Keratinocyte (primary cell): ENCODE measurements around the gene SP5. TPM values are rescaled to one million over a fixed set of nuclear protein-coding genes. Genes with fewer than 3 reads are reported as not detected.

Experiments
- DNase-seq: peaks from one replicate; pipeline ENCODE4 v3.0.0-alpha.2; 2011; ENCODE audit warnings: low read depth, missing footprints, low spot score
- FAIRE-seq: peaks from 2 replicates; lab custom pipeline; 2011; peaks lifted over from hg19 to GRCh38; lab: Jason Lieb, UNC
- H2AFZ ChIP-seq: 2 replicates; pipeline ENCODE4 v1.6.0; 2012; ENCODE audit warnings: low read length, control low read depth, inconsistent platforms; ENCODE audit not compliant: control insufficient read depth
- H3K27ac ChIP-seq: 2 replicates; pipeline ENCODE4 v1.5.1; 2011; ENCODE audit warnings: low read length; ENCODE audit not compliant: control insufficient read depth, insufficient read depth
- H3K27me3 ChIP-seq: 3 replicates; pipeline ENCODE4 v1.6.0; 2011; ENCODE audit warnings: low read length; ENCODE audit not compliant: control insufficient read depth, insufficient read depth; ENCODE audit errors: extremely low read depth
- H3K36me3 ChIP-seq, 2 experiments: 2 replicates in 1 of 2; 3 replicates in 1 of 2; pipeline ENCODE4 v1.5.1; 2011; ENCODE audit warnings: low read length in 2 of 2, mild to moderate bottlenecking in 1 of 2; ENCODE audit not compliant: control insufficient read depth in 2 of 2, insufficient read depth in 2 of 2; ENCODE audit errors: extremely low read depth in 1 of 2
- H3K4me1 ChIP-seq: 3 replicates; pipeline ENCODE4 v1.5.1; 2011; ENCODE audit warnings: low read length; ENCODE audit not compliant: control insufficient read depth, insufficient read depth; ENCODE audit errors: extremely low read depth
- H3K4me2 ChIP-seq: 3 replicates; pipeline ENCODE4 v1.6.0; 2011; ENCODE audit warnings: low read depth, low read length; ENCODE audit not compliant: control insufficient read depth, insufficient read depth; ENCODE audit errors: extremely low read depth
- H3K4me3 ChIP-seq, 3 experiments: fragments of 200-600 bp in 1 of 3; sonication (generic) in 1 of 3; 2 replicates in 2 of 3; 3 replicates in 1 of 3; pipeline ENCODE4 v1.5.1; 2011 to 2016; ENCODE audit warnings: low read length in 3 of 3, mild to moderate bottlenecking in 3 of 3, control low read depth in 2 of 3, inconsistent platforms in 1 of 3, low read depth in 1 of 3, mixed read lengths in 1 of 3, mixed run types in 1 of 3, moderate library complexity in 1 of 3; ENCODE audit not compliant: control insufficient read depth in 2 of 3, insufficient read depth in 2 of 3; ENCODE audit errors: extremely low read depth in 1 of 3
- H3K79me2 ChIP-seq: 2 replicates; pipeline ENCODE4 v1.6.0; 2012; ENCODE audit warnings: low read length; ENCODE audit not compliant: control insufficient read depth, insufficient read depth
- H3K9ac ChIP-seq: 3 replicates; pipeline ENCODE4 v1.6.0; 2011; ENCODE audit warnings: low read length; ENCODE audit not compliant: control insufficient read depth, insufficient read depth; ENCODE audit errors: extremely low read depth
- H3K9me1 ChIP-seq: 3 replicates; pipeline ENCODE4 v1.6.0; 2011; ENCODE audit warnings: low read length; ENCODE audit not compliant: control insufficient read depth, insufficient read depth; ENCODE audit errors: extremely low read depth
- H3K9me3 ChIP-seq: 2 replicates; pipeline ENCODE4 v1.5.1; 2012; ENCODE audit warnings: low read depth, low read length; ENCODE audit not compliant: control insufficient read depth
- H4K20me1 ChIP-seq: 3 replicates; pipeline ENCODE4 v1.6.0; 2011; ENCODE audit warnings: low read length; ENCODE audit not compliant: control insufficient read depth, insufficient read depth; ENCODE audit errors: extremely low read depth
- CTCF ChIP-seq, 3 experiments: IDR thresholded peaks in 1 of 3; conservative IDR thresholded peaks in 1 of 3; optimal IDR thresholded peaks in 1 of 3; 2 replicates in 2 of 3; 3 replicates in 1 of 3; pipeline versions ENCODE3 to v1.5.1; 2011; ENCODE audit warnings: low read length in 3 of 3, mild to moderate bottlenecking in 3 of 3, moderate library complexity in 2 of 3, control low read depth in 1 of 3, inconsistent platforms in 1 of 3; ENCODE audit not compliant: insufficient read depth in 2 of 3; ENCODE audit errors: extremely low read depth in 1 of 3
- EZH2 ChIP-seq: IDR thresholded peaks from one replicate; pipeline ENCODE4 v1.6.1; 2012; ENCODE audit warnings: inconsistent platforms, mild to moderate bottlenecking, low read length, moderate library complexity
- dilution Hi-C: fragments of 300-500 bp; cut with MboI; formaldehyde crosslinking; loops from one replicate; pipeline ENCODE4 v1.7.0; 2020; ENCODE audit warnings: low sequenced_read_pairs; ENCODE audit not compliant: extremely low pct_ligation_motif_present
- polyA plus RNA-seq, 5 experiments: library from polyadenylated mRNA; depleted of rRNA in 3 of 5; stranded (reverse) in 3 of 5; stranded (forward) in 1 of 5; unstranded in 1 of 5; fragments of >200 nt; gene quantifications; 1 replicate in 1 of 5; 2 replicates in 3 of 5; 3 replicates in 1 of 5; pipeline versions ENCODE4 v1.2.1 to v1.2.3, GENCODE V29; 2011 to 2012; ENCODE audit warnings: missing spikeins in 2 of 5, low read depth in 1 of 5, low replicate concordance in 1 of 5

Gene SP5
- polyA plus RNA-seq, 1 donor (not counting 4 experiments of a cell fraction or from before 2014, with no cell fraction given): not detected

DNA sequence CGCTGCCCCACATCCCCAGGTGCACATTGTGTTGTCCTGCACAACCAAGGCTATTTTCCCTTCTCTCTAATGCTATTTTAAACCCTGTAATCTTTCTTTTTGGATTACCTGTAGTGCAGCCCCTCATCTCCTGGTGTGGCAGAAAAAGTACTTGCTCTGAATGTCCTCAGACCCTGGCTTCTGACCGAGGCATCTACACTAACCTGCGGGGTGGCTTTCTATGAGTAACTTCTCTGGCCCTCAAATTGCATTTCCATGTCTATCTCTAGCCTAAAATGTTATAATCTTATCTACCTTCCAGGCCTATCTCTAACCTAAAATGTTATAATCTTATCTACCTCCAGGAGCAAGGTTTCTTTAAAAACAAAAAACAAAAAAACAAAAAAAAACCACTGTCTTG, 18.2 kb upstream of the SP5 start:
- DNase-seq (no peak), FAIRE-seq (no peak)
- TF ChIP-seq EZH2 (no peak), CTCF (optimal IDR thresholded peaks at IDR 0.05 in 1 of 3, IDR thresholded peaks at IDR 0.05 in 1 of 3, conservative IDR thresholded peaks at IDR 0.05 in 1 of 3; ENCODE audit: extremely low read depth in 1 of 3, insufficient read depth in 2 of 3, low read length in 3 of 3) (no peak)
- H3K9me3 ChIP-seq: no peaks in the 10 kb centered on the region
- no peaks in the 10 kb centered on the region for H3K36me3 ChIP-seq
- H3K4me2 ChIP-seq: no peak overlapping the region
- H3K9ac ChIP-seq: no peak overlapping the region
- H3K4me1 ChIP-seq: no peaks in the 10 kb centered on the region
- H3K27ac ChIP-seq: no peak overlapping the region
- dilution Hi-C loops: no loop called here
- no peak overlapping the region for H3K4me3 ChIP-seq
- no peaks in the 10 kb centered on the region for H4K20me1 ChIP-seq
- no peaks in the 10 kb centered on the region for H3K27me3 ChIP-seq
- H3K9me1 ChIP-seq: no peaks in the 10 kb centered on the region
- no peak overlapping the region for H2AFZ ChIP-seq
- H3K79me2 ChIP-seq: no peaks in the 10 kb centered on the region

- H3K4me3 ChIP-seq: no peak overlapping the region
- H3K27me3 ChIP-seq: no peaks in the 10 kb centered on the region
- H3K27ac ChIP-seq: no peak overlapping the region
- dilution Hi-C loops: no loop called here
- no peaks in the 10 kb centered on the region for H4K20me1 ChIP-seq
- no peak for DNase-seq
- H3K9me3 ChIP-seq: no peaks in the 10 kb centered on the region
- no peaks in the 10 kb centered on the region for H3K4me1 ChIP-seq
- H3K79me2 ChIP-seq: no peaks in the 10 kb centered on the region
- no peaks in the 10 kb centered on the region for H3K36me3 ChIP-seq
- no peak overlapping the region for H2AFZ ChIP-seq
- H3K4me2 ChIP-seq: no peak overlapping the region
- FAIRE-seq: no peak
- TF ChIP-seq EZH2: no peak
- TF ChIP-seq CTCF (optimal IDR thresholded peaks at IDR 0.05 in 1 of 3, IDR thresholded peaks at IDR 0.05 in 1 of 3, conservative IDR thresholded peaks at IDR 0.05 in 1 of 3; ENCODE audit: extremely low read depth in 1 of 3, insufficient read depth in 2 of 3, low read length in 3 of 3): no peak
- no peaks in the 10 kb centered on the region for H3K9me1 ChIP-seq
- H3K9ac ChIP-seq: no peak overlapping the region
Measured at GRCh38 chr2:170701011-170701410, 14.1 kb upstream of the SP5 start.
